SW480 (cell line): ENCODE results near the gene SPRR4.

Experiments used
- DNase-seq: peaks from one replicate; pipeline ENCODE4 v3.0.0-alpha.2; 2016; ENCODE audit warnings: low spot score

The SPRR4 gene

GRCh38 chr1:152970495-152970894 is at the start of gene SPRR4:
Gene SPRR4, plus strand, starts transcription at chr1:152970648. Its CDS starts 1,243 bp downstream, at chr1:152971891.
- DNase-seq: no peak

- DNase-seq: no peak
These were observed 46.3 kb upstream of the SPRR4 start for GRCh38 chr1:152924191-152924590.

- DNase-seq: peak; percentile 40
These were observed 44.4 kb upstream of the SPRR4 start for GRCh38 chr1:152926091-152926490.

- no peak for DNase-seq
These were observed 41.8 kb upstream of the SPRR4 start for GRCh38 chr1:152928671-152929070.

- no peak for DNase-seq
These were observed 38.2 kb upstream of the SPRR4 start for GRCh38 chr1:152932170-152932811.

- DNase-seq: no peak
These were observed 37.3 kb upstream of the SPRR4 start for GRCh38 chr1:152933196-152933595.

- no peak for DNase-seq
These were observed 29.8 kb upstream of the SPRR4 start for GRCh38 chr1:152940614-152941013.

- no peak for DNase-seq
These were observed 29.3 kb upstream of the SPRR4 start for GRCh38 chr1:152941037-152941711.

- DNase-seq: no peak
These were observed 28.3 kb upstream of the SPRR4 start for GRCh38 chr1:152942161-152942560.

GRCh38 chr1:152946248-152946647 is 24.2 kb upstream of the SPRR4 start:
- DNase-seq: no peak

GRCh38 chr1:152946651-152947256 is 23.7 kb upstream of the SPRR4 start, which contains the start of gene SPRR5:
Gene SPRR5, plus strand, starts transcription at chr1:152947206. Its CDS starts 1,349 bp downstream, at chr1:152948555.
- DNase-seq: no peak

- no peak for DNase-seq
These were observed 18.7 kb upstream of the SPRR4 start for GRCh38 chr1:152951711-152952110.

GRCh38 chr1:152953761-152954160 is 16.7 kb upstream of the SPRR4 start:
- peak; percentile 11 for DNase-seq

GRCh38 chr1:152954436-152954835 is 16.0 kb upstream of the SPRR4 start:
- peak; percentile 50 for DNase-seq

- DNase-seq: no peak
These were observed 12.9 kb upstream of the SPRR4 start for GRCh38 chr1:152957561-152957960.

- DNase-seq: no peak
These were observed 11.2 kb upstream of the SPRR4 start for GRCh38 chr1:152959273-152959672.

GRCh38 chr1:152959801-152960451 is 10.5 kb upstream of the SPRR4 start:
- DNase-seq: no peak

GRCh38 chr1:152960452-152961044 is 9.9 kb upstream of the SPRR4 start:
- DNase-seq: no peak

- no peak for DNase-seq
These were observed 9.1 kb upstream of the SPRR4 start for GRCh38 chr1:152961226-152961891.

GRCh38 chr1:152962876-152963415 is 7.5 kb upstream of the SPRR4 start:
- DNase-seq: no peak

GRCh38 chr1:152964536-152964935 is 5.9 kb upstream of the SPRR4 start:
- DNase-seq: no peak
